Activated CD4-positive, alpha-beta T cell treated with anti-CD3 and anti-CD28 coated beads for 24 hours (primary cell): ENCODE measurements around the gene BEST1.
"Not testable (repeated sequence)": the region's sequence is repeated elsewhere in the genome, so short reads cannot be mapped to it uniquely, and the experiment has no call there.

ENCODE experiments used
- DNase-seq, 2 donors: peaks; one replicate each; pipeline ENCODE4 v3.0.0-alpha.2; 2020; ENCODE audit warnings: low read depth in 2 of 2

Gene BEST1

GRCh38 chr11:61964666-61965271 lies 14.6 kb downstream of the BEST1 start:
- DNase-seq, result not testable (repeated sequence)

DNA sequence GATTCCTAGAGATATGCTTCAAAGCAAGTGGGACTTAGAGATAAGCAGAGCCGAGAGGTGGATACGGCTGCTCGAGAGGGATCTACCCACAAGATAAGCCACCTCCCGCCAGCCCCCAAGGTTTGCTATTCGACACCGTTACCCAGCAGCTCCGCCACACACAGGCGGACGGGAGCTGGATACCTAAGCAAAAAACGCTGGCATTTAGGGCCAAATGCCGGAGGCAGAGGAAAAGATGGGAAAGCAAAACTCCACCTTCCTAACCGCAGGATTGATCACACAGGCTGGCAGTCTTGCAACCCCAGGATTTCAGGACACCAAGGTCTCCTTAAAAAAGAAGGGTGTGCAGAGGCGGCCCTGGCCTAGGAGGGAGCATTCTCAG lies 16.6 kb downstream of the BEST1 start:
- no peak for DNase-seq

GRCh38 chr11:61967116-61967923 lies 17.2 kb downstream of the BEST1 start, which contains the start of gene FTH1:
Gene FTH1, minus strand, starts transcription at chr11:61967634. Its CDS starts 209 bp downstream, at chr11:61967425.
- DNase-seq, result peak; percentile 76

GRCh38 chr11:61967924-61968757 lies 18.0 kb downstream of the BEST1 start:
- peak; percentile 12 to 27 for DNase-seq

DNA sequence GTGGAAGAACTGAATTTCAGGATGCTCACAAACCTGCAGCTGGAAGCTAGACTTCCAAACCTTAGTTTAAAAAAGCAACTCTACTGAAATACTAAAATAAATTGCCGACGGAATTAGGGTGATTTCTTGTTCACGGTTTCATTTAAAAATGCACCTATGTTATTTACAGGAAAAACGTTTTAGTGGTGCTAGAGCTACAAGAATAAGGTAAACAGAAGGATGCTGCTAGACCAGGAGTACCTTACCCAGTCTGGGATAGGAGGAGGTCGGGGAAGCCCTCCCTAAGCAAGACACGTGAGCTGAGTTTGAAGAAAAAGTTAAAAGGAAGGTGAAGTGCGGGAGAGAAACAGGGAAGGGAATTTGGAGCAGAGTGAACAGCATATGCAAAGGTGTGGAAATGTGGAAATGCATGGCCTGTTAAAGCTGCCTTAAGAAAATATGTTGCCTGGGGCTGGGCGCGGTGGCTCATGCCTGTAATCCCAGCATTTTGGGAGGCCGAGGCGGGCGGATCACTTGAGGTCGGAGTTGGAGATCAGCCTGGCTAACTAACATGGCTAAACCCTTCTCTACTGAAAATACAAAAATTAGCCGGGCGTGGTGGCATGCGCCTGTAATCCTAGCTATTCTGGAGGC lies 18.7 kb downstream of the BEST1 start:
- no peak for DNase-seq

DNA sequence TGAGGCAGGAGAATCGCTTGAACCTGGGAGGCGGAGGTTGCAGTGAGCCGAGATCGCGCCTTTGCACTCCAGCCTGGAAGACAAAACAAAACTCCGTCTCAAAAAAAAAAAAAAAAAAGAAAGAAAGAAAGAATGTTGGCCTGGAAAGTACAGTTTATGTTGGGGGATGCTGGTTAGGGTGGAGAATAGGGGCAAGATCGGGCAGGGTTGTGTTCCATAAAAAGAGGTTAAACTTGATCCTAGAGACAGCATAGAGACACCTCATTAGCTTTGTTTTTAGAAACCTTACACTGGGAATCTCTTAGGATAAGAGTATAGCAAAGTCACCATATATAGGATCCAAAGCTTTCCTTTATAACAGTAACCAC lies 19.2 kb downstream of the BEST1 start:
- no peak for DNase-seq

DNA sequence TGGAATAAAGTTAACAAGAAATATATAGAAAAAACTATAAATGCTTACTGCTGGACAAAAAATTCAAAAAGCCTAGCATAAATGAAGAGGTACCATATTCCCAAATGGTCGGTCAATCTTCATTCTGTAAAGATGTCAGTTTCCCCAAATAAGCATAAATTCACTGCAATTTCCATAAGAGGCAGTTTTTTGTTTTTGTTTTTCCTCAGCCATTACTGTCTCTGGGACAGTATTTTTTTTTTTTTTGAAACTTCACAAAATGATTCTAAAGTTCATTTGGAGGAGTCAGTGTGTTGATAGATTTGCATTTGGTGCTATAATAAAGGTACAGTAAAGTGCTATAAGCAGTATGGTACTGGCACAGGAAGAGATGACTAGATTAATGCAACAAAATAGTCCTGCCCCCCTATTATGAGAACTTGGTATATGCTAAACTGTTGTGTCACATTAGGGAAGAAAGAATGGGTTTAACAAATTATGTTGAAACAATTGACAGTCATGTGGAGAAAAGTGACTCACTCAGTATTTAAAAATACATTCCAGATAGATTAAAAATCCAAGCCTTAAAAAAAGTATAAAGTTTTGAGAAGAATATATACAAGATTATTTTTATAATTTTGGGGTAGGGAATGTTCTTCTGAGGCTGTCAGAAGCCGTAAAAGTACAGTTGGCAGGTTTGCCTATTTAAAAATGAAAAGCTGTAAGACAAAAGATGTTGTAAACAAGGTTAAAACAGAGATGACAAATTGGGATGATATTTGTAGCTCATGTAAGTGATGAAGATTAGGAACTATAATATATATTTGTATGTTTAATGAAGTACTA lies 19.9 kb downstream of the BEST1 start:
- DNase-seq, result no peak

DNA sequence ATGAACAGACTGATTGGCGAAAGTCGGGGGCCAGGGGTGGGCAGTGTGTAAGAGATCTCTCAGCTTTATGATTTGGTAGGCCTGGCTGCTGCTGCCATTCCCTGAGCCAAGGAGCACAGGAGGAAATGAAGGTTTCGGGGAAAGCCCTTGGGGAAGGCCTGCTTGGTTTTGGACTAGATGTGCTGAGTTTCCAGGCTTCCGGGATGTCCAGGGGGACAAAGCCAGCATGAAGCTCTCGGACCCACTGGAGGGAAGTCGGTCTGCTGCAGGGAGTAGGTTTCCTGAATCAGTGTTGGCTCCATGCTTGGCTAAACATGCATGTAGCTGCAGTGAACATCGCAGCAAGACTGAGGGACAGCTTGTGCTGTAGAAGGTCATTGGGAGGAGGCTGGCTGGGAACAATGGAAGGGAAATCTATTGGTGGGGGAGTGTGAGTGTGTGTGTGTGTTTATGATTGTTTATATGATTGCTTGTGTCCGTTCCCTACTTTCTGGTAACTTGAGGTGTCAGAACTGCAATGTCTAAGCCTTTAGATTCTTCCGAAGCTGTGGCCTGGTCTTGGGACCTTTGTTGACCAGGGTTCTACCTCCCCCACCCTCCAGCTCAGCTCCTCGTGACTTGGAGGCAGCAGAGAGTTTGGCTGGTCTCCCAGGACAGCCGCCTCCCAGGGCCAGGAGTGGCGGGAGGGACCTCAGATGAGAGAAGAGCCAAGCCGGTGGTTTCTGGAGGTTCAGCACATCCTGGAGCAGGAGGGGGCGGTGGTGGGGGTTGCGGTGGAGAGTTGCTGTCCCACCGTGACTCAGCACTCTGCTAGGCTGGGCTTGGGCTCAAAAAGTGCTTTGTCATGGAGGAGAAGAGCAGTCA lies 21.3 kb downstream of the BEST1 start:
- DNase-seq, result peak; percentile 22 to 33

DNA sequence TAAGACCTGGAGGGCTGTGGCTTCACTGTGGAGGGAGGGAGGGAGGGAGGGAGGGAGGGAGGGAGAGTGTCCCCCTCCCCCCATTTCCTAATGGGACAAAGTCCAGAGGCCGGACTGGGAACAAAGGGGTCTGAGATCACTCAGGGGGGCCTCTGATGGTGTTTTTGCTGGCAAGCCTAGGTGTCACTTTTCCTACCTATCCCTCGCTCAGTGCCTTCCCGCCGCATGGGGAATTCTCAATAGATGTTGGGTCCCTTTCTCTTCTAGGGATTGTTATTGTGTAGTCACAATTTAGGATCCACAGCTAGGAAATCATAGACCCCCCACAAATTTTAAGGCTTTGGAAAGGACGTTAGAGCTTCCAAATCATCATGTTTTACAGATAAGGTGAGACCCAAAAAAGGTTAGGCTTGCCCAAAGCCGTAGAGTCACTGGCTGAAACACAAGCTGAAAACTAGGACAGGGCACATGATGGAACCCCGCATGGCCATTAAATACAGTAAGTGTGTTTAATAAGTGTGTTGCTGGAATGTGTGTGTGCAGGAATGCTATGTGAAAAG lies 22.0 kb downstream of the BEST1 start:
- no peak for DNase-seq

DNA sequence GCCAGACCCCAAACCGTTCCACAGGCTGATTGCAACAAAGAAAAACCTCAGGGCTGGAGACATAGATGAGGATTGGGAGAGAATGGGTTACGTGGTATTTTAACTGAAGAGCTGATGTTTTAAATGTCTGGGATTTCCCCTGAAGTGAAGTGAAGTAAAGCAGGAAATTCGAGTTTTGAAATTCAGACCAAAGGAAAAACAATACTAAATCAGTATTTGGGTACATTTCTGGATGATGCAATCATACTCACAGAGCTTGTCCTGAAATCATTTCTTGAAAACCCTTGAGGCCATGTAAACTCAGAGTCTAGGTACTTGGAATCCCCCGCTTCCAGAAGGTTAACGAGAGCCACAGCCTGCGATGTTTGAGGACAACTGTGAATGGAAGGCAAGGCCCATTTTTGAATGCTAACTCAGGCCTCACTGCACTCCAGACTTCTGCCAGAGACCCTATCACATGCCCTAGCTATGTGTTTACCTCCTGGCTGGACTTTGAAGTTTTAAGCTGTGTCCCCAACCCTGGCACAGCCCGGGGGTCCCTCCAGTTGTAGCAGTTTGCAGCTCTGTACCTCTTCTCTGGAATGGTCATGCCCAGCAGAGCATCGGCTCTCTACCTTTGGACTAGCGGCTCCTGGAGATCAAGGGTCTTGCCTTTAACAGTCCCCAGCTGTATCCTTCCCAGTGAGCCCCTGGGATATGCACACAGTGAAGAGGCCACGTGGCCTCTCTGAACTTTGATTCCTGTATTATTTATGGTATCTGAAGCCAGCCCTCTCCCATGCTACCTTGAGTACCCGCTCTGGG lies 22.7 kb downstream of the BEST1 start:
- DNase-seq, result no peak

- no peak for DNase-seq
These were observed 23.5 kb downstream of the BEST1 start for GRCh38 chr11:61973476-61974162.

DNA sequence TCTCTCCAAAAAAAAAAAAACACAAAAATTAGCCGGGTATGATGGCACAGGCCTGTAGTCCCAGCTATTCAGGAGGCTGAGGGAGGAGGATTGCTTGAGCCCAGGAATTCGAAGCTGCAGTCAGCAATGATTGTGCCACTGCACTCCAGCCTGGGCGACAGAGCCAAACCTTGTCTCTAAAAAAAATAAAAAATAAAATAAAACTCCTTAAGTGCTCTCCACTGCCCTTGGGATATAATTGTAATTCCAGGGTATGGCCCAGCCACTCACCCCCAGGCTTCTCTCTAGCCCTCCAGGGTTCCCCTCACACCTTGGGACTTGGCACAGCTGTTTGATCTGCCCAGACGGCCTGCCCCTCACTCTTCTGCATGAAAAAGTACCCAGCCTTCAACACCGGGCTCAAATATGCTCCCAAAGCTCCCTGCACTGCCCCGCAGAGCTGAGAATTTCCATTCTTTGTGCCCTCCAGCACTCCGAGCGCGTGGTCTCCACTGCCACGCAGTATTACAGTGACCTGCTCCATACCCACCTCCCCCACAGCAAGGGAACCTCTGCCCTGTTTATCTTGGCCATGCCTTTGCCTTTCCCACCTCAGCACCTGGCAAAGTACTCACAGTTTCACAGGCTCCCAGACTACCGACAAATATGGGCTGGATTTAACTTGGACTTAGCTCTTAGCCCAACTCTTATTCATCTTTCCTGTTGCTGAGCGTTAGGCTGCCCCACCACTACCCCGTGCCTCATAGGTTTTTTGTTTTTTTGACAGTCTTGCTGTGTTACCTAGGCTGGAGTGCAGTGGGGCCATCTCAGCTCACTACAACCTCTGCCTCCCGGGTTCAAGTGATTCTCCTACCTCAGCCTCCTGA lies 24.8 kb downstream of the BEST1 start:
- DNase-seq, result no peak

DNA sequence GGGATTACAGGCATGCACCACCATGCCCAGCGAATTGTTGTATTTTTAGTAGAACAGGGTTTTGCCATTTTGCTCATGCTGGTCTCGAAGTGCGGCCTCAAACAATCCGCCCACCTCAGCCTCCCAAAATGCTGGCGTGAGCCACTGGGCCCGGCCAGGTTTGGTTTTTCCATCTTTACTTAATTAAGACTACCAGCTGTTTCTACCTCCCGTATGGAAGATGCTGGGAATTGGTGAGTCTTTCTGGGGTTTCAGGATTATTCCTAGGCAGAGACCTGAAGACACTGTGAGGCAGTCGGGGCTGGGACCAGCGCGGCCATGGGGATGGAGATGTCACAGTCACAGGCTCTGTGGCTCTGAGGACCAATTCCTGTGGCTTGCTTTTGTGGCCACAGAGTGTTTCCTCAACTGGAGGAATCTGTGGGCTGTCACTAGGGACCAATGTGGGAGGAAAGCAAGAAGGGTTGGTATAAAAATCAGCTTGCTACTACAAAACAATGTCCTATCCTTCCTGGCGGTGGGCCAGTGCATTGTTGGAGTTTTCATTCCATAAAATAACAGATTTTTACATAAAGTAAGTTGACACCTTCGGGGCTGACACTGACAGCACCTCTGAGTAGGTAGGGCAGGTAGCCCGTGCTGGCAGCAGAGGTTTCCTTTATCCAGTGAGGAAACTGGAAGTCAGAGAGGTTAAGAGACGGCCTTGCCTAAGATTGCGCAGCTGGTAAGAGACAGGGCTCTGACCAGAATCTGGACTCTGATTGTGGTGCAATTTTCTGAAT lies 25.7 kb downstream of the BEST1 start:
- DNase-seq, result no peak

DNA sequence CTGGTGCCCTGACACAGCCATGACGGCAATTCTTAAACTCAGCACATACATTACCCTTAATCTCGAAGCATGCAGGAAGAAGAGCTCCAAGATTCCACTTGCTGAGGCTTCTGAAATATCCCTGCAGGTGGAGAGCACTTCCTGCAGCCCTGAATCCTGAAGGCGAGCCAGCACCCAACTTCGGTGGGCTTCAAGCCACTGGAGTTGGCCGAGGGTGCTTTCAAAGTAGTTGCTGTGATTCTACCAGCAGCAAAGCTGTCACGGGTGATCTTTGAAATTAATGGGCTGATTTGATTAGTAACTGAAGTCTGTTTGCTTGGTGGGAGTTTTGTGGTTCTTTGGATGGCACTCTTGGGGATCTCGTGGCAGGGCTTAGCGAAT lies 26.3 kb downstream of the BEST1 start:
- no peak for DNase-seq

- DNase-seq, result no peak
These were observed 26.8 kb downstream of the BEST1 start for GRCh38 chr11:61976813-61977475.
